ENCODE measurements around the gene ERBB2. TPM values are rescaled to one million over a fixed set of nuclear protein-coding genes. Genes with fewer than 3 reads are reported as not detected.

The ERBB2 gene
- total and polyA plus RNA-seq, 10 of the 15 experiments (the other 5 are each of a cell fraction or from before 2014, with no cell fraction given), result 0.39 to 7.0 (median 4.3) TPM

- H3K79me2 ChIP-seq (ENCODE audit: control insufficient read depth, insufficient read depth, low read length), result no peaks in the 10 kb centered on the region
- no peaks in the 10 kb centered on the region; the same call in 1 of the 2 replicates for H4K20me1 ChIP-seq (ENCODE audit: control insufficient read depth, insufficient read depth)
- no peak overlapping the region for H3K27ac ChIP-seq (ENCODE audit: control insufficient read depth, insufficient read depth)
- in situ Hi-C loops (cut with MboI), result no loop called here
- H3K9me3 ChIP-seq (replicated peaks; ENCODE audit: control insufficient read depth, insufficient read depth, low read length), result no peaks in the 10 kb centered on the region
- H3K9ac ChIP-seq (ENCODE audit: control insufficient read depth, insufficient read depth, low read length), result no peak overlapping the region
- no TSS peak for BruUV-seq (replicated peaks)
- DNase-seq (ENCODE audit: low read depth, low spot score) (no peak), FAIRE-seq (no peak), ATAC-seq (no peak)
- TF ChIP-seq ZNF687 (IDR thresholded peaks at IDR 0.05) (no peak), RFX5 (IDR thresholded peaks at IDR 0.05; ENCODE audit: low read depth, low read length) (no peak), ATF3 (IDR thresholded peaks at IDR 0.05; ENCODE audit: borderline replicate concordance, extremely low read depth, low read depth, low read length) (no peak), MLLT1 (IDR thresholded peaks at IDR 0.05) (no peak), IRF4 (IDR thresholded peaks at IDR 0.05; ENCODE audit: low read depth, low read length) (no peak), ZNF622 (IDR thresholded peaks at IDR 0.05) (no peak), USF1 (IDR thresholded peaks at IDR 0.05; ENCODE audit: borderline replicate concordance, extremely low read length, insufficient read depth, low read depth, low read length) (no peak), ZNF274 (IDR thresholded peaks at IDR 0.05; ENCODE audit: insufficient read depth, insufficient read length) (no peak), RAD21 (IDR thresholded peaks at IDR 0.05; ENCODE audit: insufficient read depth, low read depth, low read length) (no peak), SP1 (IDR thresholded peaks at IDR 0.05; ENCODE audit: low read depth, low read length) (no peak), ZBTB40 (IDR thresholded peaks at IDR 0.05; ENCODE audit: borderline replicate concordance) (no peak)
- RAD21 ChIA-PET (ENCODE audit: unreplicated experiment), result no interaction called here
- WGBS (ENCODE audit: insufficient coverage, insufficient replicate concordance, low lambda C conversion rate, missing lambda C conversion rate), result no CpG with 5 or more reads among the region's 4 CpGs
- CTCF ChIA-PET, result interaction anchor here (1.6 to 1.7 kb wide), 2 partner anchors 9 kb away, joined by 4 to 10 read pairs; no protein-coding TSS in a partner anchor
- no peak overlapping the region for H3K4me2 ChIP-seq (ENCODE audit: control insufficient read depth, insufficient read depth)
- intact Hi-C loops (cut with micrococcal nuclease; ENCODE audit: unreplicated experiment), result no loop called here
- no peak overlapping the region for H3K4me3 ChIP-seq
- H3K36me3 ChIP-seq (ENCODE audit: control insufficient read depth in 2 of 2, insufficient read depth in 2 of 2, low read length in 1 of 2), result peaks cover 6 to 21% of the 10 kb centered on the region in 2 experiments; a peak in 3 of 4 replicates
- H3K27me3 ChIP-seq (replicated peaks in 1 of 2; ENCODE audit: control insufficient read depth in 2 of 2, insufficient read depth in 2 of 2, low read length in 1 of 2), result peaks cover 3 to 4% of the 10 kb centered on the region in 2 experiments; a peak in 3 of 4 replicates
- H2AFZ ChIP-seq (ENCODE audit: control insufficient read depth, low read depth, low read length), result no peak overlapping the region
- peaks cover 6% of the 10 kb centered on the region; the same call in 1 of the 2 replicates for H3K4me1 ChIP-seq (ENCODE audit: control insufficient read depth, insufficient read depth, low read length)
- POLR2A ChIA-PET, result no interaction called here
- SMC1A ChIA-PET (ENCODE audit: uncharacterized antibody, unreplicated experiment), result no interaction called here
These were observed 36.5 kb upstream of the ERBB2 start for GRCh38 chr17:39663340-39663687.
